Measurements from ENCODE around the gene ZNF569. TPM values are rescaled to one million over a fixed set of nuclear protein-coding genes. Genes with fewer than 3 reads are reported as not detected.

ZNF569 gene
- total and polyA plus RNA-seq, 2 of the 13 experiments (the other 11 are each of a cell fraction or from before 2014, with no cell fraction given): 1.4 to 5.7 TPM

GRCh38 chr19:37466798-37467607, at the start of gene ZNF569 (continued):
- peak; percentile 90; the same call in 1 of the 2 replicates for TF ChIP-seq ZXDC (CRISPR knock-in tag; IDR thresholded peaks at IDR 0.05)
- TF ChIP-seq ZNF138 (CRISPR knock-in tag; IDR thresholded peaks at IDR 0.05; ENCODE audit: low read depth): no peak
- TF ChIP-seq ESRRA (CRISPR knock-in tag; IDR thresholded peaks at IDR 0.05; ENCODE audit: low read depth): 0 out of 2 replicates have a peak, but pooled peaks have one; percentile 68
- TF ChIP-seq NFIC (IDR thresholded peaks at IDR 0.05; ENCODE audit: low read length): no peak
- TF ChIP-seq ZNF441 (CRISPR knock-in tag; IDR thresholded peaks at IDR 0.05; ENCODE audit: borderline replicate concordance): no peak; the same call in 1 of the 2 replicates
- TF ChIP-seq ZNF296 (CRISPR knock-in tag; conservative IDR thresholded peaks at IDR 0.05): no peak; the same call in 1 of the 2 replicates
- TF ChIP-seq ZNF550 (CRISPR knock-in tag; IDR thresholded peaks at IDR 0.05; ENCODE audit: borderline replicate concordance): no peak
- TF ChIP-seq, protein P1, sequence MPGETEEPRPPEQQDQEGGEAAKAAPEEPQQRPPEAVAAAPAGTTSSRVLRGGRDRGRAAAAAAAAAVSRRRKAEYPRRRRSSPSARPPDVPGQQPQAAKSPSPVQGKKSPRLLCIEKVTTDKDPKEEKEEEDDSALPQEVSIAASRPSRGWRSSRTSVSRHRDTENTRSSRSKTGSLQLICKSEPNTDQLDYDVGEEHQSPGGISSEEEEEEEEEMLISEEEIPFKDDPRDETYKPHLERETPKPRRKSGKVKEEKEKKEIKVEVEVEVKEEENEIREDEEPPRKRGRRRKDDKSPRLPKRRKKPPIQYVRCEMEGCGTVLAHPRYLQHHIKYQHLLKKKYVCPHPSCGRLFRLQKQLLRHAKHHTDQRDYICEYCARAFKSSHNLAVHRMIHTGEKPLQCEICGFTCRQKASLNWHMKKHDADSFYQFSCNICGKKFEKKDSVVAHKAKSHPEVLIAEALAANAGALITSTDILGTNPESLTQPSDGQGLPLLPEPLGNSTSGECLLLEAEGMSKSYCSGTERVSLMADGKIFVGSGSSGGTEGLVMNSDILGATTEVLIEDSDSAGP (CRISPR knock-in tag; IDR thresholded peaks at IDR 0.05; ENCODE audit: borderline replicate concordance): peak; percentile 66; the same call in 1 of the 2 replicates
- TF ChIP-seq NBN (conservative IDR thresholded peaks at IDR 0.05): no peak
- no peak for TF ChIP-seq KDM6A (CRISPR knock-in tag; IDR thresholded peaks at IDR 0.05; ENCODE audit: low read depth)
- TF ChIP-seq GPN1 (CRISPR knock-in tag; IDR thresholded peaks at IDR 0.05; ENCODE audit: borderline replicate concordance): 0 out of 2 replicates have a peak, but pooled peaks have one; percentile 29
- no peak for TF ChIP-seq ZBTB21 (CRISPR knock-in tag; IDR thresholded peaks at IDR 0.05)
- no peak; the same call in 1 of the 2 replicates for TF ChIP-seq ZNF709 (CRISPR knock-in tag; IDR thresholded peaks at IDR 0.05)
- TF ChIP-seq, protein P2, sequence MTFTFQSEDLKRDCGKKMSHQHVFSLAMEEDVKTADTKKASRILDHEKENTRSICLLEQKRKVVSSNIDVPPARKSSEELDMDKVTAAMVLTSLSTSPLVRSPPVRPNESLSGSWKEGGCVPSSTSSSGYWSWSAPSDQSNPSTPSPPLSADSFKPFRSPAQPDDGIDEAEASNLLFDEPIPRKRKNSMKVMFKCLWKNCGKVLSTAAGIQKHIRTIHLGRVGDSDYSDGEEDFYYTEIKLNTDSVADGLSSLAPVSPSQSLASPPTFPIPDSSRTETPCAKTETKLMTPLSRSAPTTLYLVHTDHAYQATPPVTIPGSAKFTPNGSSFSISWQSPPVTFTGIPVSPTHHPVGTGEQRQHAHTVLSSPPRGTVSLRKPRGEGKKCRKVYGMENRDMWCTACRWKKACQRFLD (CRISPR knock-in tag; IDR thresholded peaks at IDR 0.05; ENCODE audit: borderline replicate concordance): peak; percentile 59; the same call in 1 of the 2 replicates
- TF ChIP-seq ZNF20 (CRISPR knock-in tag; IDR thresholded peaks at IDR 0.05): no peak
- no peak for TF ChIP-seq NR3C1 (CRISPR knock-in tag; IDR thresholded peaks at IDR 0.05)
- TF ChIP-seq ZNF292 (CRISPR knock-in tag; IDR thresholded peaks at IDR 0.05; ENCODE audit: borderline replicate concordance, low read depth): peak; percentile 92
- no peak for TF ChIP-seq ZUFSP (CRISPR knock-in tag; IDR thresholded peaks at IDR 0.05; ENCODE audit: borderline replicate concordance)
- TF ChIP-seq ZBTB3 (CRISPR knock-in tag; IDR thresholded peaks at IDR 0.05; ENCODE audit: borderline replicate concordance, low read depth): no peak
- no peak for TF ChIP-seq ZNF10 (CRISPR knock-in tag; IDR thresholded peaks at IDR 0.05; ENCODE audit: borderline replicate concordance, low read depth)
- peak; percentile 99 for TF ChIP-seq IRF2 (CRISPR knock-in tag; IDR thresholded peaks at IDR 0.05)
- TF ChIP-seq SSRP1 (CRISPR knock-in tag; IDR thresholded peaks at IDR 0.05): no peak
- no peak for TF ChIP-seq ZNF24 (IDR thresholded peaks at IDR 0.05)

Data from HepG2 (cell line).